ENCODE data around the gene CELF5. TPM values are rescaled to one million over a fixed set of nuclear protein-coding genes. Genes with fewer than 3 reads are reported as not detected.

The CELF5 gene
- total RNA-seq, 4 donors from 2014 or later: not detected

GRCh38 chr19:3192228-3192635, 32.2 kb upstream of the CELF5 start:
- WGBS, 2 donors: 83 to 92% methylated on average over 5 to 10 of the region's 32 CpGs
- H3K36me3 ChIP-seq: peaks cover 0 to 58% (median 6%) of the 10 kb centered on the region in 3 donors
- no peak for DNase-seq

DNA sequence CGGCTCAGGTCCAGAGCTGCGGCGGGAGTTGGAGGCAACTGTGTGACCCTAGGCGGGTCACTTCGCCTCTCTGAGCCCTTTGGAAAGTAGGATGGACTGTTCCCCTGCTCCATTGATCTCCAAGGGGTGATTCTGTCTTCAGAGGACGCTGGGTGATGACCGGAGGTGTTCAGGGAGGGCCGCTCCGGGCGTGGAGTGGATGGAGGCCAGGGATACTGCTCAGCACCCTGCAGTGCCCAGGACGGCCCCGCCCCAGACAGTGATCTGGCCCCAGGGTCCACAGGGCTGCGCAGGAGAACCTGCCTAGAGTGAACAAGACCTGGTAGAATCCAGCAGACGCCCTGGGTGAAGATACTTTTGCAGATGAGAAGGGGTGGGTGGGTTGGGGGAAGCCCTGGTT, 31.8 kb upstream of the CELF5 start:
- WGBS, 2 donors: no CpG with 5 or more reads among the region's 14 CpGs
- DNase-seq: no peak
- Histone ChIP-seq H3K27ac (no peak overlapping the region), H3K4me3 (no peak overlapping the region), H3K4me1 (peaks cover 1 to 25% (median 3%) of the 10 kb centered on the region in 3 donors), H3K36me3 (peaks cover 0 to 62% (median 6%) of the 10 kb centered on the region in 3 donors), H3K27me3 (no peaks in the 10 kb centered on the region), H3K9me3 (no peaks in the 10 kb centered on the region)
- intact Hi-C loops (cut with DNase I): no loop called here
- no peak for TF ChIP-seq CTCF (IDR thresholded peaks at IDR 0.05)
- TF ChIP-seq POLR2A (IDR thresholded peaks at IDR 0.05): no peak

More at GRCh38 chr19:3192228-3192635, 32.2 kb upstream of the CELF5 start:
- Histone ChIP-seq H3K27me3 (no peaks in the 10 kb centered on the region), H3K4me1 (peaks cover 6 to 29% (median 8%) of the 10 kb centered on the region in 3 donors), H3K4me3 (no peak overlapping the region), H3K9me3 (no peaks in the 10 kb centered on the region), H3K27ac (no peak overlapping the region)
- intact Hi-C loops (cut with DNase I): no loop called here
- TF ChIP-seq CTCF (IDR thresholded peaks at IDR 0.05): no peak
- no peak for TF ChIP-seq POLR2A (IDR thresholded peaks at IDR 0.05)

- TF ChIP-seq POLR2A (IDR thresholded peaks at IDR 0.05): no peak
- no peak for TF ChIP-seq CTCF (IDR thresholded peaks at IDR 0.05)
- DNase-seq: no peak
- no peaks in the 10 kb centered on the region for H3K27me3 ChIP-seq
- WGBS, 2 donors: 67 to 76% methylated on average over 8 to 17 of the region's 40 CpGs
- peaks cover 0 to 70% (median 6%) of the 10 kb centered on the region in 3 donors for H3K36me3 ChIP-seq
- H3K4me1 ChIP-seq: peaks cover 0 to 17% (median 0%) of the 10 kb centered on the region in 3 donors
- intact Hi-C loops (cut with DNase I): no loop called here
- H3K9me3 ChIP-seq: no peaks in the 10 kb centered on the region
- H3K27ac ChIP-seq: no peak overlapping the region
- H3K4me3 ChIP-seq: no peak overlapping the region
Measured at GRCh38 chr19:3193256-3194105, 31.0 kb upstream of the CELF5 start.

GRCh38 chr19:3194106-3195087, 30.1 kb upstream of the CELF5 start:
- Histone ChIP-seq H3K9me3 (no peaks in the 10 kb centered on the region), H3K4me1 (peaks cover 0 to 7% (median 0%) of the 10 kb centered on the region in 3 donors), H3K4me3 (no peak overlapping the region), H3K36me3 (peaks cover 0 to 79% (median 6%) of the 10 kb centered on the region in 3 donors), H3K27me3 (no peaks in the 10 kb centered on the region), H3K27ac (no peak overlapping the region)
- TF ChIP-seq POLR2A (IDR thresholded peaks at IDR 0.05) (no peak), CTCF (IDR thresholded peaks at IDR 0.05) (no peak)
- DNase-seq: no peak
- intact Hi-C loops (cut with DNase I): no loop called here
- 90 to 95% methylated on average over 14 to 17 of the region's 17 CpGs for WGBS, 2 donors

Data from esophagus squamous epithelium (tissue), 5 donors.